Measurements from ENCODE around the gene CTSE.
A peak's percentile ranks its signal among the peaks of the same experiment; 100 is the strongest.

Gene CTSE

GRCh38 chr1:206041640-206042039 is 17.9 kb upstream of the CTSE start:
- no peak overlapping the region for H3K4me3 ChIP-seq (replicated peaks; ENCODE audit: insufficient read depth, low read length)
- TF ChIP-seq POLR2AphosphoS5 (IDR thresholded peaks at IDR 0.05; ENCODE audit: low read depth) (no peak), SPI1 (IDR thresholded peaks at IDR 0.05; ENCODE audit: borderline replicate concordance, low read depth) (no peak)
- DNase-seq (ENCODE audit: low read depth in 1 of 2, low spot score in 1 of 2): no peak
- H3K27ac ChIP-seq (replicated peaks): no peak overlapping the region
- H3K27me3 ChIP-seq (ENCODE audit: insufficient read depth, poor library complexity, severe bottlenecking): no peaks in the 10 kb centered on the region

- H3K27ac ChIP-seq (replicated peaks): no peak overlapping the region
- no peaks in the 10 kb centered on the region for H3K27me3 ChIP-seq (ENCODE audit: insufficient read depth, poor library complexity, severe bottlenecking)
- H3K4me3 ChIP-seq (replicated peaks; ENCODE audit: insufficient read depth, low read length): no peak overlapping the region
- no peak for DNase-seq (ENCODE audit: low read depth in 1 of 2, low spot score in 1 of 2)
- TF ChIP-seq REST (IDR thresholded peaks at IDR 0.05; ENCODE audit: insufficient replicate concordance, low read depth) (no peak), POLR2AphosphoS5 (IDR thresholded peaks at IDR 0.05; ENCODE audit: low read depth) (no peak), SPI1 (IDR thresholded peaks at IDR 0.05; ENCODE audit: borderline replicate concordance, low read depth) (no peak), GABPA (IDR thresholded peaks at IDR 0.05; ENCODE audit: low read depth) (no peak), CTCF (IDR thresholded peaks at IDR 0.05; ENCODE audit: insufficient read depth, low read length) (no peak)
These were observed 16.6 kb upstream of the CTSE start for GRCh38 chr1:206040328-206040727.

- Histone ChIP-seq H3K27me3 (ENCODE audit: insufficient read depth, poor library complexity, severe bottlenecking) (no peaks in the 10 kb centered on the region), H3K4me3 (replicated peaks; ENCODE audit: insufficient read depth, low read length) (no peak overlapping the region), H3K27ac (replicated peaks) (no peak overlapping the region)
- TF ChIP-seq REST (IDR thresholded peaks at IDR 0.05; ENCODE audit: insufficient replicate concordance, low read depth): no peak
- no peak for TF ChIP-seq CTCF (IDR thresholded peaks at IDR 0.05; ENCODE audit: insufficient read depth, low read length)
- peak; percentile 40; the same call in 1 of the 2 replicates for TF ChIP-seq SPI1 (IDR thresholded peaks at IDR 0.05; ENCODE audit: borderline replicate concordance, low read depth)
- TF ChIP-seq GABPA (IDR thresholded peaks at IDR 0.05; ENCODE audit: low read depth): no peak
- DNase-seq (ENCODE audit: low read depth in 1 of 2, low spot score in 1 of 2): no peak
These were observed 15.6 kb upstream of the CTSE start for GRCh38 chr1:206039046-206039973.

GRCh38 chr1:206037581-206037980 is 13.9 kb upstream of the CTSE start:
- H3K4me3 ChIP-seq (replicated peaks; ENCODE audit: insufficient read depth, low read length): no peak overlapping the region
- no peaks in the 10 kb centered on the region for H3K27me3 ChIP-seq (ENCODE audit: insufficient read depth, poor library complexity, severe bottlenecking)
- H3K27ac ChIP-seq (replicated peaks): no peak overlapping the region
- DNase-seq (ENCODE audit: low read depth in 1 of 2, low spot score in 1 of 2): no peak
- no peak for TF ChIP-seq REST (IDR thresholded peaks at IDR 0.05; ENCODE audit: insufficient replicate concordance, low read depth)
- no peak for TF ChIP-seq GABPA (IDR thresholded peaks at IDR 0.05; ENCODE audit: low read depth)
- no peak for TF ChIP-seq POLR2AphosphoS5 (IDR thresholded peaks at IDR 0.05; ENCODE audit: low read depth)
- TF ChIP-seq CTCF (IDR thresholded peaks at IDR 0.05; ENCODE audit: insufficient read depth, low read length): no peak
- no peak for TF ChIP-seq SPI1 (IDR thresholded peaks at IDR 0.05; ENCODE audit: borderline replicate concordance, low read depth)
